A673 (cell line): ENCODE measurements around the gene RBM4B. TPM values are rescaled to one million over a fixed set of nuclear protein-coding genes. Genes with fewer than 3 reads are reported as not detected.

Experiments
- BruUV-seq: library from RNA; stranded (reverse); fragments of 400-500 nt; replicated peaks from 2 replicates; lab custom pipeline; 2021; lab: Mats Ljungman, UMichigan
- CTCF ChIA-PET: fragments of 300-600 bp; sonication (Branson Sonifier 250); formaldehyde crosslinking; loops from one replicate; lab custom pipeline; 2022; ENCODE audit warnings: antibody characterized with exemption; lab: Charles Lee
- POLR2A ChIA-PET: fragments of 300-600 bp; sonication (Branson Sonifier 250); formaldehyde crosslinking; loops from one replicate; lab custom pipeline; 2022; ENCODE audit warnings: antibody characterized with exemption; ENCODE audit not compliant: low non-redundant PET; lab: Charles Lee
- DNase-seq: peaks from one replicate; pipeline ENCODE4 v3.0.0-alpha.2; 2015; ENCODE audit warnings: low spot score
- H3K27ac ChIP-seq: fragments of 200-600 bp; sonication (generic); 2 replicates; pipeline ENCODE4 v1.5.1; 2016; ENCODE audit warnings: mixed run types, low read depth, mild to moderate bottlenecking, mixed read lengths, antibody characterized with exemption, low read length; ENCODE audit not compliant: poor library complexity, severe bottlenecking
- H3K27me3 ChIP-seq: fragments of 200-600 bp; sonication (generic); replicated peaks from 2 replicates; pipeline ENCODE4 v1.6.1; 2017; ENCODE audit warnings: mixed run types, low read depth, mild to moderate bottlenecking, mixed read lengths, antibody characterized with exemption, low read length; ENCODE audit not compliant: insufficient read depth, poor library complexity
- H3K36me3 ChIP-seq: fragments of 200-600 bp; sonication (generic); 2 replicates; pipeline ENCODE4 v1.6.1; 2016; ENCODE audit warnings: mixed run types, mild to moderate bottlenecking, mixed read lengths, antibody characterized with exemption, low read length; ENCODE audit not compliant: insufficient read depth, poor library complexity, severe bottlenecking
- H3K4me1 ChIP-seq: fragments of 200-600 bp; sonication (generic); 2 replicates; pipeline ENCODE4 v1.6.1; 2017; ENCODE audit warnings: mixed run types, mild to moderate bottlenecking, mixed read lengths, antibody characterized with exemption, low read length; ENCODE audit not compliant: insufficient read depth, poor library complexity, severe bottlenecking
- H3K4me3 ChIP-seq: fragments of 200-600 bp; sonication (generic); 2 replicates; pipeline ENCODE4 v1.5.1; 2016; ENCODE audit warnings: low read depth, mixed run types, mild to moderate bottlenecking, mixed read lengths, low read length; ENCODE audit not compliant: poor library complexity, severe bottlenecking
- H3K9me3 ChIP-seq: fragments of 200-600 bp; sonication (generic); 2 replicates; pipeline ENCODE4 v1.6.1; 2016; ENCODE audit warnings: mixed run types, low read depth, mild to moderate bottlenecking, mixed read lengths, antibody characterized with exemption, low read length; ENCODE audit not compliant: poor library complexity, severe bottlenecking
- EZH2 ChIP-seq: fragments of 200-600 bp; sonication (generic); IDR thresholded peaks from 2 replicates; pipeline ENCODE4 v1.6.1; 2017; ENCODE audit warnings: borderline replicate concordance, low read depth, mild to moderate bottlenecking, mixed read lengths, antibody characterized with exemption, low read length; ENCODE audit not compliant: poor library complexity, severe bottlenecking
- intact Hi-C: fragments of 100-400 bp; cut with micrococcal nuclease; formaldehyde crosslinking; loops from one replicate; pipeline ENCODE4 v1.10.0; 2022; ENCODE audit not compliant: unreplicated experiment
- total RNA-seq: library from RNA; stranded (reverse); gene quantifications from 2 replicates; pipeline ENCODE4 v1.2.3, GENCODE V29; 2021
- TF ChIP-seq, protein P1 (sequence below): fragments of 300-800, 200-600 bp; sonication (generic); conservative IDR thresholded peaks from 2 replicates; pipeline ENCODE4 v1.5.1; 2017; ENCODE audit warnings: low read depth, mild to moderate bottlenecking, antibody characterized with exemption, low read length, moderate library complexity, mixed read lengths

Gene RBM4B
- total RNA-seq, 1 experiment from 2014 or later, result 40.5 TPM

DNA sequence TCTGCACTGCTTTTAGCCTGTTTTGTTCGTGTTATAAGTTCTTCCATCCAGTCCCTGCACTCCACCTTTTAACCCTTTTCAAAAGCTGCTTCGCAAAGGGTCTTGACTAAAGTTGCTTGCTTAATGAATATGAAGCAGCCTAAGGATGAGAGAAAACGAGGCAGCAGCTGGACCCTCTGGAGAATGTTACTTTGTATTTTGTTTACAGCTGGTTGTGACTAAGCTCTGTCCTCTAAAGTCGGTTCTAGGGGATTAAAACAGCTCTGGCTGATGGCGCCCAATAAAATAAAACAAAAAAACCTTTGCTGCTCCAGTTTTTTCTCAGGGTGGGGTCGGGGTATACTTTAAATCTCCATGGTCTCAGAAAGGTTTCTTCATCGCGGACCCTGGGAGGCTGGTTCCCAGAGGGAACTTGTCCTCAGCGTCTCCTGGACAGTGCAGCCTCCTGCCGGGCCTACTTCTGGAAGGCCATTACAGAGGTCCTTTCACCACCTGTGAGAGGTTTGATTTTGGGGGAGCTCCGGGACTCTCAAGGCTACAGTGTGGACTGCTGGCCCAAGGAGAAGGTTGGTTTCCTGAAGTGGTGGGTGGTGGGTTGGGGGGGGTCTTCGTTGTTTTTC lies 40.0 kb downstream of the RBM4B start:
- no peaks in the 10 kb centered on the region for H3K9me3 ChIP-seq
- peak overlapping the region; percentile 78 for H3K27ac ChIP-seq
- intact Hi-C loops, result loop anchor here (2.0 kb wide), 1 partner anchor 21 kb away; the partner anchor contains the start of gene RBM14
- no peak for DNase-seq
- H3K36me3 ChIP-seq, result peaks cover 57% of the 10 kb centered on the region
- BruUV-seq, result TSS peak; percentile 96
- ChIA-PET CTCF (no interaction called here), POLR2A (interaction anchor here (0.6 to 1.7 kb wide), 3 partner anchors 9 to 40 kb away, joined by 4 to 6 read pairs (median 5); partner anchors contain the start of gene RBM4B)
- TF ChIP-seq EZH2, result no peak
- peak overlapping the region; percentile 67 for H3K4me3 ChIP-seq
- H3K4me1 ChIP-seq, result peaks cover 36% of the 10 kb centered on the region
- H3K27me3 ChIP-seq, result no peaks in the 10 kb centered on the region

DNA sequence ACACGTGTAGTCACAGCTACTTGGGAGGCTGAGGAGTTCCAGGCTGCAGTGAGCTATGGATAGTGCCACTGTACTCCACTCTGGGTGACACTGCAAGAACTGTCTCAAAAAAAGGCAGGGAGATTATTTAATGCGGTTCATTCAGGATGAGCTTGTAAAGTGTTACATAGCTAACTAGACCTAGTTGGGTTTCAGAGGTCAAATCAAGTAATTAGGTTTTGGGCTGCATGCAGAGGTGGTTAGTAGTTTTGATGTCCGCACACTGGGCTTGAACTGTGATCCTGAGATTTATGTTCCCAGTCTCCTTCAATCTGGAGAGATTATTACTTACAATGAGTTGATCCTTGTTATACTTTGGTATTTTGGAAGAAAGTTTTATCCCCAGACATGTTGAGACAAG lies 41.3 kb downstream of the RBM4B start:
- no peak for DNase-seq
- Histone ChIP-seq H3K4me1 (peaks cover 24% of the 10 kb centered on the region), H3K36me3 (peaks cover 56% of the 10 kb centered on the region), H3K27ac (peak overlapping the region; percentile 38), H3K4me3 (no peak overlapping the region), H3K27me3 (no peaks in the 10 kb centered on the region), H3K9me3 (no peaks in the 10 kb centered on the region)
- no TSS peak for BruUV-seq
- POLR2A ChIA-PET, result interaction anchor here (0.6 kb wide), 1 partner anchor 39 kb away, joined by 3 read pairs; no protein-coding TSS in a partner anchor
- CTCF ChIA-PET, result no interaction called here
- TF ChIP-seq, protein P1, sequence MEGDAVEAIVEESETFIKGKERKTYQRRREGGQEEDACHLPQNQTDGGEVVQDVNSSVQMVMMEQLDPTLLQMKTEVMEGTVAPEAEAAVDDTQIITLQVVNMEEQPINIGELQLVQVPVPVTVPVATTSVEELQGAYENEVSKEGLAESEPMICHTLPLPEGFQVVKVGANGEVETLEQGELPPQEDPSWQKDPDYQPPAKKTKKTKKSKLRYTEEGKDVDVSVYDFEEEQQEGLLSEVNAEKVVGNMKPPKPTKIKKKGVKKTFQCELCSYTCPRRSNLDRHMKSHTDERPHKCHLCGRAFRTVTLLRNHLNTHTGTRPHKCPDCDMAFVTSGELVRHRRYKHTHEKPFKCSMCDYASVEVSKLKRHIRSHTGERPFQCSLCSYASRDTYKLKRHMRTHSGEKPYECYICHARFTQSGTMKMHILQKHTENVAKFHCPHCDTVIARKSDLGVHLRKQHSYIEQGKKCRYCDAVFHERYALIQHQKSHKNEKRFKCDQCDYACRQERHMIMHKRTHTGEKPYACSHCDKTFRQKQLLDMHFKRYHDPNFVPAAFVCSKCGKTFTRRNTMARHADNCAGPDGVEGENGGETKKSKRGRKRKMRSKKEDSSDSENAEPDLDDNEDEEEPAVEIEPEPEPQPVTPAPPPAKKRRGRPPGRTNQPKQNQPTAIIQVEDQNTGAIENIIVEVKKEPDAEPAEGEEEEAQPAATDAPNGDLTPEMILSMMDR, result no peak
- TF ChIP-seq EZH2, result no peak
- intact Hi-C loops, result no loop called here

DNA sequence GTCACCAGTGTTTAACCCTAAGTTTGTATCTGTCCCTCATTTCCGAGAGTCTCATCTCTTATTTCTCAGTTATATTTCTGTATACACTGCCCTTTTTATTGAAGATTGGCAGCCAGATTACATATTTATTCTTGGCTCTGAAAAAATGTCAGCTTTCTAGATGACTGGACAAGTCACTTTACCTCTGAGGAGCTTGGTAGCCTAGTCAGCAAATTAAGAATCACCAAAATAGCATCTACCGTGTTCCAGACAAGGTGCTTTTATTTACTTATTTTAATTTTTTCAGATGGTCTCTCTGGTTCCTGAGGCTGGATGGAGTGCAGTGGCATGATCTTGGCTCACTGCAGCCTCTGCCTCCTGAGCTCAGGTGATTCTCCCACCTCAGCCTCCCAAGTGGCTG lies 44.7 kb downstream of the RBM4B start:
- no peaks in the 10 kb centered on the region for H3K27me3 ChIP-seq
- no peak for DNase-seq
- H3K27ac ChIP-seq, result no peak overlapping the region
- CTCF ChIA-PET, result no interaction called here
- H3K36me3 ChIP-seq, result peaks cover 63% of the 10 kb centered on the region
- H3K9me3 ChIP-seq, result no peaks in the 10 kb centered on the region
- intact Hi-C loops, result no loop called here
- no peak overlapping the region for H3K4me3 ChIP-seq
- BruUV-seq, result no TSS peak
- TF ChIP-seq, protein P1, result no peak
- no peak for TF ChIP-seq EZH2
- H3K4me1 ChIP-seq, result peaks cover 6% of the 10 kb centered on the region
- POLR2A ChIA-PET, result no interaction called here
